ENCODE results near the gene THRSP. TPM values are rescaled to one million over a fixed set of nuclear protein-coding genes. Genes with fewer than 3 reads are reported as not detected.
A peak's percentile ranks its signal among the peaks of the same experiment; 100 is the strongest.

Gene THRSP
- total and polyA plus RNA-seq, 2 donors (not counting 1 experiment from before 2014, with no cell fraction given): not detected

DNA sequence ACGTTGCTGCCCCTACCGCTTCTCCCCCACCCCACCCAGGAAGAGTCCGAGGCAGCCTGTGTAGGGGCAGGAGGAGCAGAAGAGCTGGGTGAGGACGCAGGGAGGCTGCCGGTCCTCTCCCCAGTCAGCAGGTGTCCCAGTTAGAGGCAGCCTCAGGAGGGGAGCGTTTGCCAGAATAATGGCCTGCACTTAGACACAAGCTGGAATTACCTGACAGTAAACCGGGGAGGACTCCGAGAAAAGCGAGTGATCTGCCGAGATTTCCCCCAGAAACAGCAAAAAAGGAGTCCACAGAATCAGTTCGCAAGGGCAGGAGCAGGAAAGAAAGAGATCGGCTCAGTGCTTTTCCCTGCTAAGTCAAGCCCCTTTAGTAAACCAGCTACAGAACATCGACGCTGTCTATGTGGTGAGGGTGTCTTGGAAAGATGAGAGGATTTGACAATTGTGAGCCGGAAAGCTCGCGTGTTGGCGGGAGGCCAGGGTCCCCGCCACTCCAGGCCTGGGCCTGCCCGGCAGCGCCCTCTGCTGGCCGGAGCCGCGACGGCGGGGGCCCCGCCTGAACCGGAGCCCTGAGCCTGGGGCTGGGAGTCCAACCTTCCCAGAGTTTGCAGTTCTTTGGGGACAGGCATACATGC is 17.7 kb upstream of the THRSP start:
- Histone ChIP-seq H3K9ac (ENCODE audit: low read length) (peak overlapping the region; percentile 49), H3K79me2 (ENCODE audit: control insufficient read depth, insufficient read depth, low read length) (no peaks in the 10 kb centered on the region), H4K20me1 (ENCODE audit: control insufficient read depth, insufficient read depth, low read length, poor library complexity, severe bottlenecking) (no peaks in the 10 kb centered on the region), H3K27ac (ENCODE audit: low read length in 2 of 2) (no peak overlapping the region), H3K9me3 (ENCODE audit: control extremely low read depth in 1 of 3, control insufficient read depth in 2 of 3, insufficient read depth in 1 of 3, low read length in 2 of 3) (no peaks in the 10 kb centered on the region), H3K4me2 (replicated peaks; ENCODE audit: low read depth, low read length, poor library complexity, severe bottlenecking) (peak overlapping the region; percentile 76), H3K4me3 (ENCODE audit: control extremely low read depth in 1 of 5, extremely low read depth in 1 of 5, insufficient read depth in 1 of 5, low read depth in 2 of 5, low read length in 4 of 5) (peak overlapping the region in 4 of 5 experiments; percentile 9 to 53 (median 30)), H3K36me3 (replicated peaks in 1 of 2; ENCODE audit: control extremely low read depth in 1 of 2, control insufficient read depth in 1 of 2, extremely low read depth in 1 of 2, insufficient read depth in 2 of 2, low read length in 1 of 2) (no peaks in the 10 kb centered on the region), H3K4me1 (ENCODE audit: control insufficient read depth in 2 of 2, insufficient read depth in 2 of 2, low read length in 2 of 2) (peaks cover 4% of the 10 kb centered on the region in 2 donors), H3K27me3 (replicated peaks in 1 of 4; ENCODE audit: control extremely low read depth in 1 of 4, control insufficient read depth in 3 of 4, insufficient read depth in 4 of 4, low read length in 3 of 4) (peaks cover 0 to 3% (median 0%) of the 10 kb centered on the region in 4 experiments), H2AFZ (ENCODE audit: insufficient read depth, low read depth, low read length, poor library complexity, severe bottlenecking) (peak overlapping the region; percentile 85)
- ATAC-seq (ENCODE audit: low read depth) (peak; percentile 91), DNase-seq (peak; percentile 78)
- Mint-ChIP-seq H3K4me1 (peaks cover 10% of the 10 kb centered on the region), H3K4me3 (peak overlapping the region; percentile 79), H3K27ac (no peak overlapping the region), H3K27me3 (peaks cover 10% of the 10 kb centered on the region), H3K9me3 (ENCODE audit: insufficient read depth) (no peaks in the 10 kb centered on the region)
- 11% methylated on average over 21 of the region's 28 CpGs for WGBS (ENCODE audit: insufficient coverage)
- POLR2A ChIA-PET: no interaction called here
- CTCF ChIA-PET: interaction anchor here (0.5 to 3.5 kb wide), 28 partner anchors 8 to 518 kb away, joined by 3 to 16 read pairs (median 4); partner anchors contain the start of genes INTS4, KCTD14 and NDUFC2
- TF ChIP-seq CTCF (IDR thresholded peaks at IDR 0.05) (peak; percentile 98), EZH2 (IDR thresholded peaks at IDR 0.05; ENCODE audit: borderline replicate concordance, insufficient read depth, low read depth, low read length, poor library complexity, severe bottlenecking) (no peak)
- intact Hi-C loops (cut with micrococcal nuclease): loop anchor here (1.0 kb wide), 1 partner anchor 518 kb away; no protein-coding TSS in a partner anchor

DNA sequence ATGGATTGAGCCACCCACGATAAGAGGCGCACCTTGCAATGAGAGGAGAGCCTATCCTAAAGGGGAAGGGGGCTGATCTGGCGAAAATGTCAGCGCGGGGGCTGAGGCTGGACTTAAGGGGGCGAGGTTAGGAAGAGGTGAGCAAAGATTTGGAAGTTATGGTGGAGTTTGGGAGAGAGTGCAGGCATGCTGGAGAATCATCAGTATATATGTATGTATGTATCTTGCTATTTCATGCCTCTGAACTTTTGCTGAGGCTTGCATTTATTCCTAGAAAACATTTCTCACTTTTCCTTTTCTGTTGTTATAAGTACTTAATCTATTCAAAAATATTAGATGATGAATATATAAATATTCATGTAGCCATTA is 17.2 kb upstream of the THRSP start:
- Mint-ChIP-seq H3K4me1 (peaks cover 10% of the 10 kb centered on the region), H3K9me3 (ENCODE audit: insufficient read depth) (no peaks in the 10 kb centered on the region), H3K27ac (no peak overlapping the region), H3K4me3 (no peak overlapping the region), H3K27me3 (peaks cover 10% of the 10 kb centered on the region)
- peak; percentile 66 for TF ChIP-seq CTCF (IDR thresholded peaks at IDR 0.05)
- TF ChIP-seq EZH2 (IDR thresholded peaks at IDR 0.05; ENCODE audit: borderline replicate concordance, insufficient read depth, low read depth, low read length, poor library complexity, severe bottlenecking): no peak
- Histone ChIP-seq H3K27me3 (replicated peaks in 1 of 4; ENCODE audit: control extremely low read depth in 1 of 4, control insufficient read depth in 3 of 4, insufficient read depth in 4 of 4, low read length in 3 of 4) (peaks cover 0 to 3% (median 0%) of the 10 kb centered on the region in 4 experiments), H3K9ac (ENCODE audit: low read length) (no peak overlapping the region), H2AFZ (ENCODE audit: insufficient read depth, low read depth, low read length, poor library complexity, severe bottlenecking) (peak overlapping the region; percentile 85), H4K20me1 (ENCODE audit: control insufficient read depth, insufficient read depth, low read length, poor library complexity, severe bottlenecking) (no peaks in the 10 kb centered on the region), H3K36me3 (replicated peaks in 1 of 2; ENCODE audit: control extremely low read depth in 1 of 2, control insufficient read depth in 1 of 2, extremely low read depth in 1 of 2, insufficient read depth in 2 of 2, low read length in 1 of 2) (no peaks in the 10 kb centered on the region), H3K9me3 (ENCODE audit: control extremely low read depth in 1 of 3, control insufficient read depth in 2 of 3, insufficient read depth in 1 of 3, low read length in 2 of 3) (no peaks in the 10 kb centered on the region), H3K79me2 (ENCODE audit: control insufficient read depth, insufficient read depth, low read length) (no peaks in the 10 kb centered on the region), H3K27ac (ENCODE audit: low read length in 2 of 2) (no peak overlapping the region), H3K4me1 (ENCODE audit: control insufficient read depth in 2 of 2, insufficient read depth in 2 of 2, low read length in 2 of 2) (peaks cover 4% of the 10 kb centered on the region in 2 donors), H3K4me3 (ENCODE audit: control extremely low read depth in 1 of 5, extremely low read depth in 1 of 5, insufficient read depth in 1 of 5, low read depth in 2 of 5, low read length in 4 of 5) (no peak overlapping the region), H3K4me2 (replicated peaks; ENCODE audit: low read depth, low read length, poor library complexity, severe bottlenecking) (peak overlapping the region; percentile 76)
- 47% methylated on average over 6 of the region's 6 CpGs for WGBS (ENCODE audit: insufficient coverage)
- intact Hi-C loops (cut with micrococcal nuclease): loop anchor here (1.0 kb wide), 1 partner anchor 518 kb away; no protein-coding TSS in a partner anchor
- ChIA-PET POLR2A (no interaction called here), CTCF (interaction anchor here (0.6 to 3.5 kb wide), 20 partner anchors 8 to 518 kb away, joined by 3 to 16 read pairs (median 4); partner anchors contain the start of genes INTS4 and NDUFC2)
- no peak for DNase-seq
- ATAC-seq (ENCODE audit: low read depth): no peak
